ENCODE data around the gene LIG3. TPM values are rescaled to one million over a fixed set of nuclear protein-coding genes. Genes with fewer than 3 reads are reported as not detected.

Gene LIG3
- 14.5 to 19.0 TPM (median 17.4 TPM) in 5 replicates for total RNA-seq (2022; extraction: Qiagen RNA extraction)

DNA sequence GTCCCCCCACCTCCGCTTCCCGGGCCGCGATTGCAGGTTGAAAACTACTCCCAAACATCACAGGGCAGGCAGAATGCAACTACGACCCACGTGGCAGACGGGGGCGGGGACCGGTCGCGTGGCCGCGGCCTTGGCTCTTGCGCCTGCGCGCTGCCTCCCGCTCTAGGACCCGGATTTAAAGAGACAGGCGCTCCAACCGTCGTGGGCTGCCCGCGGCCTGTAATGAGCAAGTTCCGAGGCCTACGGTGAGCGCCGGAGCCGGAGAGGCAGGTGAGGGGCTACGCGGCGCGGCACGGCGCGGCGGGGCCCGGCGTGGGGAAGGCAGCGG is at the start of gene LIG3:
LIG3 (plus strand) TSS at position 160 of the 328 bp plus-strand sequence. CDS start 2,494 bp downstream, outside the sequence.

DNA sequence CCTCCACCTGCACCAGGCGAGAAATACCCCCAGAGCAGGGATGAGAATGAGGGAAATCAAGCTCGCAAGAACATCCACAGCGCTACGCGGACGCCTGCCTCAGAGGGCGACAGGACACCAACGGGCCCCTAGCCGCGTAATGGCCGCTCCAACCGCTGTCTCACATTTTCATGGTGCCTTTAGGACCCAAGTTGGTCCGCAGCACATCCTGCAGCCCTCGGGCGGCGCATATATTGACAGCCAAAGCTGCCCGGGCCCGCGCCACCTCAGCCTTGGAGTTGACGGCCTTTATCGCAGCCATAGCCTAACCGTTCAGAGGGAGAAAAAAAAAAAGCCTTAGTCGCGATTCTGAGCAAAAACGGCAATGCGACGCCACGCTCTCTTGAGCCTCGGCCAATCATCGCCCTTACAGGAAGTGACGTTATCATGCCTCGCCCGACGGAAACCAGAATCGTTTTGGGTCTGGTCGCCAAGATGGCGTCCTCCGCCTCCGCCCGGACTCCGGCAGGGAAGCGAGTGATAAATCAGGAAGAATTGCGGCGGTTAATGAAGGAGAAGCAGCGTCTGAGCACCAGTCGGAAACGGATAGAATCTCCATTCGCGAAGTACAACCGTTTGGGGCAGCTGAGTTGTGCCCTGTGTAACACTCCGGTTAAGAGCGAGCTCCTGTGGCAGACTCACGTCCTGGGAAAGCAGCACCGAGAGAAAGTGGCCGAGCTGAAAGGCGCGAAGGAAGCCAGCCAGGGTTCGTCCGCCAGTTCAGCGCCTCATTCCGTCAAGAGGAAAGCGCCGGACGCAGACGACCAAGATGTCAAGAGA is 19.0 kb upstream of the LIG3 start, which contains the start of the genes CCT6B and ZNF830:
CCT6B (minus strand) TSS at position 368 of the 819 bp plus-strand sequence; CDS start at position 301, 67 bp downstream.
ZNF830 (plus strand) TSS at position 448 of the 819 bp plus-strand sequence; CDS start at position 475, 27 bp downstream.

Other genes starting within 250 kb of the LIG3 start
- 1.4 to 2.0 TPM (median 1.6 TPM) in 5 replicates for gene CCT6B, start 19.1 kb upstream of the LIG3 start, total RNA-seq (2022; extraction: Qiagen RNA extraction)
- gene ZNF830, start 19.0 kb upstream of the LIG3 start, total RNA-seq (2022; extraction: Qiagen RNA extraction) = 13.7 to 17.2 TPM (median 14.8 TPM) in 5 replicates
- gene RFFL, start 83.2 kb downstream of the LIG3 start, total RNA-seq (2022; extraction: Qiagen RNA extraction) = 43.9 to 64.1 TPM (median 49.4 TPM) in 5 replicates
- gene RAD51D, start 139.3 kb downstream of the LIG3 start, total RNA-seq (2022; extraction: Qiagen RNA extraction) = 20.6 to 32.1 TPM (median 29.1 TPM) in 5 replicates
- 0.10 to 0.28 TPM (median 0.10 TPM) in 3 of 5 replicates, not detected in the others for gene FNDC8, start 141.1 kb downstream of the LIG3 start, total RNA-seq (2022; extraction: Qiagen RNA extraction)
- gene NLE1, start 161.8 kb downstream of the LIG3 start, total RNA-seq (2022; extraction: Qiagen RNA extraction) = 28.1 to 37.8 TPM (median 35.5 TPM) in 5 replicates
- gene UNC45B, start 167.3 kb downstream of the LIG3 start, total RNA-seq (2022; extraction: Qiagen RNA extraction) = not detected in 5 replicates
- gene SLC35G3, start 213.9 kb downstream of the LIG3 start, total RNA-seq (2022; extraction: Qiagen RNA extraction) = not detected in 5 replicates